Neuronal stem cell (in vitro differentiated cells): ENCODE data around the gene TMEM187.

Experiments
- DNase-seq: peaks from one replicate; pipeline ENCODE4 v3.0.0-alpha.2; 2013; ENCODE audit warnings: low spot score
- H2AFZ ChIP-seq: one replicate; pipeline ENCODE4 v1.6.1; 2013; ENCODE audit warnings: mild to moderate bottlenecking, low read length, inconsistent platforms
- H2AK5ac ChIP-seq: 2 replicates; pipeline ENCODE4 v1.6.1; 2013; ENCODE audit warnings: low read depth, mild to moderate bottlenecking, inconsistent platforms, low read length, moderate library complexity, mixed read lengths
- H2BK120ac ChIP-seq: 2 replicates; pipeline ENCODE4 v1.6.1; 2013; ENCODE audit warnings: low read depth, mild to moderate bottlenecking, inconsistent platforms, low read length, moderate library complexity, mixed read lengths
- H2BK12ac ChIP-seq: one replicate; pipeline ENCODE4 v1.6.1; 2013; ENCODE audit warnings: low read length, inconsistent platforms
- H2BK15ac ChIP-seq: 2 replicates; pipeline ENCODE4 v1.6.1; 2013; ENCODE audit warnings: mild to moderate bottlenecking, low read length, inconsistent platforms, mixed read lengths
- H2BK5ac ChIP-seq: one replicate; pipeline ENCODE4 v1.6.1; 2013; ENCODE audit warnings: inconsistent platforms, mild to moderate bottlenecking, low read length, moderate library complexity
- H3K14ac ChIP-seq: one replicate; pipeline ENCODE4 v1.6.1; 2013; ENCODE audit warnings: low read length, inconsistent platforms
- H3K18ac ChIP-seq: 2 replicates; pipeline ENCODE4 v1.6.1; 2013; ENCODE audit warnings: low read length, inconsistent platforms
- H3K23ac ChIP-seq: 2 replicates; pipeline ENCODE4 v1.6.1; 2013; ENCODE audit warnings: low read depth, mild to moderate bottlenecking, mixed read lengths, low read length, inconsistent platforms; ENCODE audit not compliant: poor library complexity
- H3K27ac ChIP-seq: replicated peaks from 3 replicates; pipeline ENCODE4 v1.5.1; 2013; ENCODE audit warnings: low read length, inconsistent platforms
- H3K27me3 ChIP-seq, 3 experiments: 2 replicates each; pipeline ENCODE4 v1.6.1; 2013; ENCODE audit warnings: low read length in 3 of 3, mild to moderate bottlenecking in 2 of 3, inconsistent platforms in 1 of 3, low read depth in 1 of 3, mixed read lengths in 1 of 3, moderate library complexity in 1 of 3; ENCODE audit not compliant: control insufficient read depth in 3 of 3, insufficient read depth in 3 of 3
- H3K36me3 ChIP-seq, 2 donors: replicated peaks in 1 of 2; 2 replicates each; pipeline ENCODE4 v1.6.1; 2013; ENCODE audit warnings: low read length in 2 of 2; ENCODE audit not compliant: control insufficient read depth in 2 of 2, insufficient read depth in 2 of 2
- H3K4ac ChIP-seq: 2 replicates; pipeline ENCODE4 v1.6.1; 2013; ENCODE audit warnings: inconsistent platforms, mild to moderate bottlenecking, low read length, moderate library complexity
- H3K4me1 ChIP-seq, 2 donors: 1 replicate in 1 of 2; 2 replicates in 1 of 2; pipeline ENCODE4 v1.6.1; 2013; ENCODE audit warnings: low read length in 2 of 2, low read depth in 1 of 2; ENCODE audit not compliant: control insufficient read depth in 2 of 2, insufficient read depth in 1 of 2
- H3K4me2 ChIP-seq: one replicate; pipeline ENCODE4 v1.6.1; 2013; ENCODE audit warnings: mild to moderate bottlenecking, low read length, inconsistent platforms; ENCODE audit not compliant: insufficient read depth, poor library complexity, severe bottlenecking
- H3K4me3 ChIP-seq, 2 donors: 2 replicates each; pipeline ENCODE4 v1.5.1; 2013; ENCODE audit warnings: low read length in 2 of 2, mild to moderate bottlenecking in 2 of 2, inconsistent platforms in 1 of 2, moderate library complexity in 1 of 2
- H3K79me1 ChIP-seq: one replicate; pipeline ENCODE4 v1.6.1; 2013; ENCODE audit warnings: low read depth, mild to moderate bottlenecking, inconsistent platforms, low read length, moderate library complexity
- H3K9ac ChIP-seq: one replicate; pipeline ENCODE4 v1.6.1; 2013; ENCODE audit warnings: mild to moderate bottlenecking, low read depth, low read length, inconsistent platforms; ENCODE audit not compliant: poor library complexity
- H3K9me3 ChIP-seq, 2 donors: replicated peaks in 1 of 2; 2 replicates each; pipeline versions ENCODE3 to v1.6.1; 2013; ENCODE audit warnings: low read length in 2 of 2, mild to moderate bottlenecking in 2 of 2, inconsistent platforms in 1 of 2, low read depth in 1 of 2, mixed read lengths in 1 of 2, moderate library complexity in 1 of 2; ENCODE audit not compliant: control insufficient read depth in 2 of 2, insufficient read depth in 1 of 2
- H4K8ac ChIP-seq: one replicate; pipeline ENCODE4 v1.6.1; 2013; ENCODE audit warnings: low read depth, mild to moderate bottlenecking, inconsistent platforms, low read length, moderate library complexity
- H4K91ac ChIP-seq: one replicate; pipeline ENCODE4 v1.6.1; 2013; ENCODE audit warnings: low read length, low read depth, mild to moderate bottlenecking, inconsistent platforms; ENCODE audit not compliant: poor library complexity
- WGBS, 2 donors: extraction: QIAGEN DNeasy Blood & Tissue Kit; methylation state at CpG; one replicate each; pipeline ENCODE4 v1.1.7; 2013; ENCODE audit warnings: missing lambda C conversion rate in 2 of 2, mixed read lengths in 1 of 2; ENCODE audit not compliant: insufficient read length in 2 of 2, insufficient replicate concordance in 1 of 2; ENCODE audit errors: extremely low coverage in 2 of 2; 5-methylcytosine and 5-hydroxymethylcytosine counted together

TMEM187 gene

DNA sequence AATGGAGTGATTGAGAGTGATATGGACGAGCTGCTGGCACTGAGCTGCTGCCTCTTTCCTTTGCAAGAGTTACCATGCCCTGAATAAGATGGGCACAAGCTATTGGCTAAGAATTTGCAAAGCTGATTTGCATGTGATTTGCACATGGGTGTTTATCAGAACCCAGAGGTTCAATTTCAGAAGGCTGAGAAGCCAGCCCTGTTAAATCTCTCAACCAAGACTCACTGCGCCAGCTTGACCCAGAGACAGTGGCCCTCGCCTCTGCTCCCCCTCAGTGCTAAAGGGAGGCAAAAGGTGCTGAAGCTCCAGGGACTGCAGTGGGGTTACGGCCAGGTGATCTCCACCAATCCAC lies 47.2 kb upstream of the TMEM187 start:
- Histone ChIP-seq H3K14ac (no peak overlapping the region), H3K4ac (no peak overlapping the region), H3K36me3 (peaks cover 0 to 11% of the 10 kb centered on the region in 2 donors), H3K4me3 (no peak overlapping the region), H2AFZ (no peak overlapping the region), H4K8ac (no peak overlapping the region), H3K9ac (no peak overlapping the region), H3K27me3 (peaks cover 0 to 38% (median 5%) of the 10 kb centered on the region in 3 experiments), H3K4me2 (no peak overlapping the region), H2BK120ac (no peak overlapping the region), H3K18ac (no peak overlapping the region), H3K23ac (peak overlapping the region; percentile 34), H2BK15ac (no peak overlapping the region), H2BK5ac (no peak overlapping the region), H2BK12ac (no peak overlapping the region), H3K9me3 (no peaks in the 10 kb centered on the region), H3K27ac (no peak overlapping the region), H4K91ac (no peak overlapping the region), H3K79me1 (no peaks in the 10 kb centered on the region), H2AK5ac (no peak overlapping the region), H3K4me1 (peaks cover 11 to 28% of the 10 kb centered on the region in 2 donors)
- no CpG with 5 or more reads among the region's 4 CpGs for WGBS, 2 donors
- no peak for DNase-seq

DNA sequence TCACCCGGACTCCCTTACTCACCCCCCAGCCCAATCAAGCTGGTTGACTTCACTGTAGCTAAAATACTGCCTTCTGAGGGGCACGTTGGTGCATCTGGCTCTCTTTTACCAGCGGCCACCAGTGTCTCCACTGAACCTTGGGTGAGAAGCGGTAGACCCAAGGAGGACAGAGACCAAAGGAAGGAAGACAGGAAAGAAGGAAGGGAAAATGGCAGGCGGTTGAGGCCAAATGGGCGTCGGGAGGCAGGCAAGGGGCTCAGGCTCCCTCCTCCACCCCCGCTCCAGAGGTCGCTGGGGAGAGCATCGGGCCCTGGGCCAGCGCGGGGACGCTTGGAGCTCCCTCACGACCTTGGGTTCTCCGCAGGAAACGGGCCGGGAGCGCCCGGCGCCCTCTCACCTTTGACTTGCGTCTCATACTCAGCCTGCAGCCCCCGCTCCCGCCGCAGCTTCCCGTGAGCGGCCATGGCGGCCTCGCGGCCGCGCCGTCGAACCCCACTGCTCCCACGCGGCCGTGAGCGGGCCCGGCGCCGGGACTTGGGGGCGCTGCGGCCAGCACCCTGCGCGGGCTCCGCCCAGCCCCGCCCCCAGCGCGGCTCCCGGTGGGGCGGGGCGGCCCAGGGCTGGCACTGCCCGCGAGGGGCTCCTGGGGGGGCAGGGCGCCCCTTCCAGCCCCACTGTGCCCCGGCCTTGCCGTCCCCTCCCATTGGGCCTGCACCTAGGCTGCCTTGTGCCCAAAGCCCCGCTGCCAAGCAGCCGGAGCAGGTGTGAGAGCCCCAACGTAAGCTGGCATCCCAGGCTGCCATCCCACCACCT lies 46.6 kb upstream of the TMEM187 start, which contains the start of gene ARHGAP4:
Gene ARHGAP4, minus strand, starts transcription at position 526 of the 813 bp plus-strand sequence. Its CDS starts 62 bp downstream, at position 464.
- peak within 1 kb of the TSS; percentile 37 for H2BK15ac ChIP-seq
- H3K79me1 ChIP-seq: no peaks in the 10 kb centered on the region
- H3K23ac ChIP-seq: peak within 1 kb of the TSS; percentile 89
- no CpG with 5 or more reads among the region's 59 CpGs for WGBS, 2 donors
- no peak within 1 kb of the TSS for H4K91ac ChIP-seq
- no peak within 1 kb of the TSS for H4K8ac ChIP-seq
- peak within 1 kb of the TSS; percentile 60 for H3K9ac ChIP-seq
- H3K4me1 ChIP-seq: peaks cover 11 to 28% of the 10 kb centered on the region in 2 donors
- DNase-seq: no peak
- peak within 1 kb of the TSS; percentile 64 to 67 for H3K4me3 ChIP-seq
- H3K27me3 ChIP-seq: peaks cover 0 to 37% (median 5%) of the 10 kb centered on the region in 3 experiments
- no peak within 1 kb of the TSS for H3K27ac ChIP-seq
- H2AFZ ChIP-seq: peak within 1 kb of the TSS; percentile 38
- H3K36me3 ChIP-seq: peaks cover 0 to 17% of the 10 kb centered on the region in 2 donors
- no peak within 1 kb of the TSS for H2BK5ac ChIP-seq
- H2AK5ac ChIP-seq: peak within 1 kb of the TSS; percentile 63
- no peak within 1 kb of the TSS for H2BK120ac ChIP-seq
- H3K4me2 ChIP-seq: peak within 1 kb of the TSS; percentile 51
- H3K18ac ChIP-seq: peak within 1 kb of the TSS; percentile 76
- peak within 1 kb of the TSS; percentile 58 for H2BK12ac ChIP-seq
- H3K4ac ChIP-seq: no peak within 1 kb of the TSS
- H3K9me3 ChIP-seq: no peaks in the 10 kb centered on the region
- no peak within 1 kb of the TSS for H3K14ac ChIP-seq

DNA sequence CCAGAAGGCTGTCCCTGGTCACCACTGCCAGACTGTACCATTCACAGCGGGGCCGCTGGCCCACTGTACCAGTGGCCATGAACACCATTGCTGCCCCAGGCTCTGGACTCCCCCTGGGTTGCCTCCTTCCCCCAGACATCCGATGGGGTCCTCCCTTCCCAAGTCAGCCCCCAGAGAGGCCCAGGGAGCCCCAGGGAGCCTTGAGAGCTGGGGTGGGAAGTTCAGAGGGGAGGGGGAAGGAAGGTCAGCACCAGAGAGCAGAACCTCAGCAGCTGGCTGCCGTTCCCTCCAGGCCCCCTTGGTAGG lies 46.0 kb upstream of the TMEM187 start:
- no peak overlapping the region for H3K27ac ChIP-seq
- peak overlapping the region in 1 of 2 donors; percentile 67 for H3K4me3 ChIP-seq
- no CpG with 5 or more reads among the region's 4 CpGs for WGBS, 2 donors

DNA sequence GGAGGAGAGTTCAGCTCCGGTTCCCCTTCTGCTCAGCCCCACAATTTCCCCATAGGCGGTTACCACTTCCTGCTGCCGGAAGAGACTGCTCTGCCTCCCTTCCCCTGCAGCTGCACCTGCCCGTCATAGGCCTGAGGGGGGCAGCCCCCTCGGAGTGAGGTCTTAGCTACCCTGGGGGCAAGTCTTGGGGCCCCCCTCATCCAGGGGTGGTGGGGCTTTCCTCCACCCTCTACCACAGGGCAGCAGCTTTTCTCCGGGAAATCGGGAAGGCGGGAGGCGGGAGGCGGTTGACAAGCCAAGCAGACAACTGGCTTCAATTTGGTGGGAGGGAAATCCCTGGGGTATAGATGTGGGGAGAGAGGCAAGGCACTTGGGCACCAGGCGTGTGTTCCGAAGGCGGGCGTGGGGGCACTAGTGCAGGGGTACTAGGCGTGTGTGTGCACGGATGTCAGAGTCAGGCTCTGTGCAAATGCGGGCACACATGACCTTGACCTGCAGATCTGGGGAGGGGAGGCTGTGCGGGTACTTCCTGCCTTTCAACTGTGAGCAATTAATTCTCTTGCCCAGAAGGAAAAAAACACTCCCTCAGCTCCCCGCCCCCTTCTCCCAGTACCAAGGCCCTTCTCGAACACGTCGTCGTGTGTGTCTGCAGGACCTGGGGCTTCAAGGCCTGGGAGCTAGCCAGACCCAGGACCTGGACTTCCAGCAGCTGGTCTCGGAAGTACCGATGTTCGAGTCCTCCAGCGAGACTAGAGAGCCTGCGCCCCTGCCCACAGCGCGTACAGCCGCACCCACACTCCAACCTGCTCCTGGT lies 45.5 kb upstream of the TMEM187 start:
- Histone ChIP-seq H2AK5ac (peak overlapping the region; percentile 89), H3K18ac (peak overlapping the region; percentile 98), H3K27ac (peak overlapping the region; percentile 97), H2BK15ac (no peak overlapping the region), H2BK5ac (peak overlapping the region; percentile 93), H3K14ac (no peak overlapping the region), H4K91ac (no peak overlapping the region), H3K4ac (peak overlapping the region; percentile 23), H3K79me1 (no peaks in the 10 kb centered on the region), H3K9ac (peak overlapping the region; percentile 86), H3K4me1 (peaks cover 11 to 18% of the 10 kb centered on the region in 2 donors), H3K23ac (peak overlapping the region; percentile 89), H2BK120ac (no peak overlapping the region), H2BK12ac (peak overlapping the region; percentile 73), H3K36me3 (peaks cover 9 to 28% of the 10 kb centered on the region in 2 donors), H3K9me3 (no peaks in the 10 kb centered on the region), H4K8ac (peak overlapping the region; percentile 72), H3K27me3 (peaks cover 0 to 39% (median 5%) of the 10 kb centered on the region in 3 experiments), H2AFZ (peak overlapping the region; percentile 38), H3K4me3 (peak overlapping the region; percentile 67 to 94), H3K4me2 (peak overlapping the region; percentile 51)
- no peak for DNase-seq
- no CpG with 5 or more reads among the region's 31 CpGs for WGBS, 2 donors

More for the DNA sequence above, 46.0 kb upstream of the TMEM187 start:
- H3K18ac ChIP-seq: peak overlapping the region; percentile 71
- peak overlapping the region; percentile 89 for H3K23ac ChIP-seq
- H3K14ac ChIP-seq: no peak overlapping the region
- H2BK15ac ChIP-seq: peak overlapping the region; percentile 37
- H4K91ac ChIP-seq: no peak overlapping the region
- H3K36me3 ChIP-seq: peaks cover 4 to 23% of the 10 kb centered on the region in 2 donors
- peaks cover 11 to 23% of the 10 kb centered on the region in 2 donors for H3K4me1 ChIP-seq
- no peak overlapping the region for H2BK5ac ChIP-seq
- H2BK120ac ChIP-seq: no peak overlapping the region
- H3K4me2 ChIP-seq: peak overlapping the region; percentile 49
- peaks cover 0 to 39% (median 5%) of the 10 kb centered on the region in 3 experiments for H3K27me3 ChIP-seq
- no peaks in the 10 kb centered on the region for H3K9me3 ChIP-seq
- peak overlapping the region; percentile 63 for H2AK5ac ChIP-seq
- H3K9ac ChIP-seq: peak overlapping the region; percentile 44
- peak overlapping the region; percentile 38 for H2AFZ ChIP-seq
- no peaks in the 10 kb centered on the region for H3K79me1 ChIP-seq
- no peak overlapping the region for H4K8ac ChIP-seq
- H2BK12ac ChIP-seq: no peak overlapping the region
- DNase-seq: no peak
- no peak overlapping the region for H3K4ac ChIP-seq
